Right lobe of liver (tissue), 4 donors: ENCODE results near the gene ADGRA1.
"Not testable (repeated sequence)": the region's sequence is repeated elsewhere in the genome, so short reads cannot be mapped to it uniquely, and the experiment has no call there.

Experiments
- CTCF ChIP-seq, 4 donors: fragments of 200-600 bp in 3 of 4; fragments of 450-650 bp in 1 of 4; IDR thresholded peaks; one replicate each; pipeline versions ENCODE4 v1.5.1 to v1.8.0; 2016 to 2022; ENCODE audit warnings: antibody characterized with exemption in 4 of 4, mild to moderate bottlenecking in 2 of 4
- POLR2A ChIP-seq: fragments of 450-650 bp; IDR thresholded peaks from one replicate; pipeline ENCODE4 v1.6.1; 2017; ENCODE audit warnings: antibody characterized with exemption, mild to moderate bottlenecking
- donor health status: DM: no; HTN: no; CAD: no.
- donor health status: DM: no; HTN: no; CAD: no.
- donor health status: DM: no; HTN: yes; CAD: no.

- not testable (repeated sequence) for TF ChIP-seq CTCF (IDR thresholded peaks at IDR 0.05); POLR2A
These were observed 49.9 kb downstream of the ADGRA1 start for GRCh38 chr10:133137486-133138145.
